ENCODE results near the gene ZDHHC3.

Gene ZDHHC3

DNA sequence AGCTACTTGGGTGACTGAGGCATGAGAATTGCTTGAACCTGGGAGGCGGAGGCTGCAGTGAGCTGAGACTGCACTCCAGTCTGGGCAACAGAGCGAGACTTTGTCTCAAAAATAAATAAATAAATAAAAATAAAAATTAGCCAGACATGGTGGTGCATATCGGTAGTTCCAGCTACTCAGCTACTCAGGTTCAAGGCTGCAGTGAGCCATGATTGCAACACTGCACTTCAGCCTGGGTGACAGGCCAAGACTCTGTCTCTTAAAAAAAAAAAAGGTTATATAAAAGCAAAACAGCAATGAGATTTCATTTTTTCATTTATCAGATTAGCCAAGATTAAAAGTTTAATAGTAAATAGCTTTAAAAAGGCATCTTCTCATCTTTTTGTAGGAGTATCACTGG is 98.6 kb downstream of the ZDHHC3 start:
- no peaks in the 10 kb centered on the region for H3K36me3 ChIP-seq (ENCODE audit: insufficient read depth)
- H3K79me2 ChIP-seq (ENCODE audit: insufficient read depth, low read depth), result no peaks in the 10 kb centered on the region

DNA sequence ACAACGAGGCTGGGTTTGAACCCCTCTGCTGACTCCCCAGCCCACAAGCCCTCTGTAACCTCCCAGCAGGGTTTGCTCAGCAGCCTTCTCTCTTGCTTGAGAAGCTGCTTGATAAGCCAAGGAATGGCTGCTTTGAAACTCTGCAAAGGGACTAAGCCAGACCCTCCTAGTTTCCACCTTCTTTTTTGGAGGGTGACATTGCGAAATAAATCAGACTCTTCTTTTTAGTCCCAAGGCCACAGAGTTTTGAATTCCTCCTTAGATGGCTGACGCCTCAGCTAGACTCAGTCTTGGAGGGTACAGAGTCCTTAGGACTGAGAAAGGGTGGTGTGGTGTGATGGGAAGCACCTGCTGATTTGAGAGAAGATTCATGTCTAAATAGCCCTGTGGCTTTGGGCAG is 100.4 kb downstream of the ZDHHC3 start:
- H3K9ac ChIP-seq, result no peak overlapping the region
- peaks cover 9% of the 10 kb centered on the region for H3K4me1 ChIP-seq (ENCODE audit: low read depth, poor library complexity, severe bottlenecking)
- H3K4me3 ChIP-seq (IDR thresholded peaks at IDR 0.05; ENCODE audit: insufficient read depth, low read depth, low read length), result no peak overlapping the region
- no peaks in the 10 kb centered on the region for H4K20me1 ChIP-seq (ENCODE audit: insufficient read depth)
- H2AFZ ChIP-seq (ENCODE audit: low read depth), result no peak overlapping the region
- H3K36me3 ChIP-seq (ENCODE audit: insufficient read depth), result no peaks in the 10 kb centered on the region
- no peak overlapping the region for H3K27ac ChIP-seq
- H3K4me2 ChIP-seq, result no peak overlapping the region
- TF ChIP-seq, protein P1, sequence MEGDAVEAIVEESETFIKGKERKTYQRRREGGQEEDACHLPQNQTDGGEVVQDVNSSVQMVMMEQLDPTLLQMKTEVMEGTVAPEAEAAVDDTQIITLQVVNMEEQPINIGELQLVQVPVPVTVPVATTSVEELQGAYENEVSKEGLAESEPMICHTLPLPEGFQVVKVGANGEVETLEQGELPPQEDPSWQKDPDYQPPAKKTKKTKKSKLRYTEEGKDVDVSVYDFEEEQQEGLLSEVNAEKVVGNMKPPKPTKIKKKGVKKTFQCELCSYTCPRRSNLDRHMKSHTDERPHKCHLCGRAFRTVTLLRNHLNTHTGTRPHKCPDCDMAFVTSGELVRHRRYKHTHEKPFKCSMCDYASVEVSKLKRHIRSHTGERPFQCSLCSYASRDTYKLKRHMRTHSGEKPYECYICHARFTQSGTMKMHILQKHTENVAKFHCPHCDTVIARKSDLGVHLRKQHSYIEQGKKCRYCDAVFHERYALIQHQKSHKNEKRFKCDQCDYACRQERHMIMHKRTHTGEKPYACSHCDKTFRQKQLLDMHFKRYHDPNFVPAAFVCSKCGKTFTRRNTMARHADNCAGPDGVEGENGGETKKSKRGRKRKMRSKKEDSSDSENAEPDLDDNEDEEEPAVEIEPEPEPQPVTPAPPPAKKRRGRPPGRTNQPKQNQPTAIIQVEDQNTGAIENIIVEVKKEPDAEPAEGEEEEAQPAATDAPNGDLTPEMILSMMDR (conservative IDR thresholded peaks at IDR 0.05; ENCODE audit: low read depth, low read length), result no peak
- H3K79me2 ChIP-seq (ENCODE audit: insufficient read depth, low read depth), result no peaks in the 10 kb centered on the region
- no peaks in the 10 kb centered on the region for H3K27me3 ChIP-seq (ENCODE audit: insufficient read depth, low read depth)

More for the DNA sequence above, 98.6 kb downstream of the ZDHHC3 start:
- Histone ChIP-seq H3K9ac (no peak overlapping the region), H3K27ac (no peak overlapping the region), H3K27me3 (ENCODE audit: insufficient read depth, low read depth) (no peaks in the 10 kb centered on the region), H3K4me3 (IDR thresholded peaks at IDR 0.05; ENCODE audit: insufficient read depth, low read depth, low read length) (no peak overlapping the region), H3K4me1 (ENCODE audit: low read depth, poor library complexity, severe bottlenecking) (peaks cover 14% of the 10 kb centered on the region), H2AFZ (ENCODE audit: low read depth) (no peak overlapping the region), H3K4me2 (no peak overlapping the region), H4K20me1 (ENCODE audit: insufficient read depth) (no peaks in the 10 kb centered on the region)
- TF ChIP-seq, protein P1 (conservative IDR thresholded peaks at IDR 0.05; ENCODE audit: low read depth, low read length), result no peak
